K562 (cell line): ENCODE data around the gene PLCG2. TPM values are rescaled to one million over a fixed set of nuclear protein-coding genes. Genes with fewer than 3 reads are reported as not detected.
A peak's percentile ranks its signal among the peaks of the same experiment; 100 is the strongest.

Source experiments
- CREM ChIP-seq: IDR thresholded peaks from 2 replicates; pipeline ENCODE4 v1.6.1; 2014; ENCODE audit warnings: antibody characterized with exemption, low read depth
- HDAC2 ChIP-seq: fragments of 450-650 bp; IDR thresholded peaks from 2 replicates; pipeline ENCODE4 v1.6.1; 2016; ENCODE audit warnings: mild to moderate bottlenecking
- L3MBTL2 ChIP-seq: fragments of 450-650 bp; IDR thresholded peaks from 2 replicates; pipeline ENCODE4 v1.6.1; 2016; ENCODE audit warnings: mild to moderate bottlenecking, moderate library complexity
- POLR2G ChIP-seq: fragments of 200-400 bp; formaldehyde crosslinking; IDR thresholded peaks from 2 replicates; pipeline ENCODE4 v1.6.1; 2017; ENCODE audit warnings: low read depth, mild to moderate bottlenecking, antibody characterized with exemption, low read length, moderate library complexity
- POLR3A ChIP-seq: IDR thresholded peaks from 2 replicates; pipeline ENCODE4 v1.6.1; 2011; ENCODE audit warnings: borderline replicate concordance, mild to moderate bottlenecking, moderate library complexity; ENCODE audit not compliant: insufficient read length, insufficient read depth; ENCODE audit errors: extremely low read depth
- PYGO2 ChIP-seq: fragments of 450-650 bp; IDR thresholded peaks from 2 replicates; pipeline ENCODE4 v1.6.1; 2016; ENCODE audit warnings: mild to moderate bottlenecking, missing genetic modification characterization, moderate library complexity, missing compliant biosample characterization
- SMARCA4 ChIP-seq: fragments of 450-650 bp; IDR thresholded peaks from 2 replicates; pipeline ENCODE4 v1.6.1; 2016
- SOX6 ChIP-seq: fragments of 450-650 bp; IDR thresholded peaks from 2 replicates; pipeline ENCODE4 v1.6.1; 2014; ENCODE audit warnings: mild to moderate bottlenecking
- polyA plus RNA-seq, 8 experiments: library from polyadenylated mRNA; depleted of rRNA in 4 of 8; stranded (reverse) in 5 of 8; unstranded in 3 of 8; fragments of >200 nt; fragmentation: Nextera tagmentation in 2 of 8; fragmentation: Illumina TruSeq in 1 of 8; extraction: Ambion mirVana in 2 of 8; extraction: Trizol in 1 of 8; gene quantifications; 2 replicates each; pipeline versions ENCODE4 v1.2.1 to v1.2.3, GENCODE V29; 2011 to 2014; ENCODE audit warnings: inconsistent platforms in 1 of 8, missing spikeins in 1 of 8
- total RNA-seq, 7 experiments: library from RNA; depleted of rRNA in 6 of 7; stranded (reverse); fragments of >200 nt in 6 of 7; fragmentation: Illumina TruSeq in 2 of 7; extraction: Trizol in 2 of 7; gene quantifications; 2 replicates each; pipeline versions ENCODE4 v1.2.1 to v1.2.3, GENCODE V29; 2011 to 2021; ENCODE audit warnings: low replicate concordance in 1 of 7
- TF ChIP-seq, protein P1 (sequence below): fragments of 250-450 bp; sonication (Bioruptor Pico); IDR thresholded peaks from 2 replicates; pipeline ENCODE4 v1.5.0; 2022; ENCODE audit warnings: mild to moderate bottlenecking
- TF ChIP-seq, protein P2 (sequence below): fragments of 450-650 bp; formaldehyde crosslinking; IDR thresholded peaks from 2 replicates; pipeline ENCODE4 v1.4.0; 2022; ENCODE audit warnings: missing genetic modification characterization

Gene PLCG2
- total and polyA plus RNA-seq, 9 of the 15 experiments (the other 6 are each of a cell fraction or from before 2014, with no cell fraction given): 0.94 to 7.1 (median 3.1) TPM

GRCh38 chr16:81730090-81731051 lies 48.7 kb upstream of the PLCG2 start (continued):
- TF ChIP-seq, protein P1, sequence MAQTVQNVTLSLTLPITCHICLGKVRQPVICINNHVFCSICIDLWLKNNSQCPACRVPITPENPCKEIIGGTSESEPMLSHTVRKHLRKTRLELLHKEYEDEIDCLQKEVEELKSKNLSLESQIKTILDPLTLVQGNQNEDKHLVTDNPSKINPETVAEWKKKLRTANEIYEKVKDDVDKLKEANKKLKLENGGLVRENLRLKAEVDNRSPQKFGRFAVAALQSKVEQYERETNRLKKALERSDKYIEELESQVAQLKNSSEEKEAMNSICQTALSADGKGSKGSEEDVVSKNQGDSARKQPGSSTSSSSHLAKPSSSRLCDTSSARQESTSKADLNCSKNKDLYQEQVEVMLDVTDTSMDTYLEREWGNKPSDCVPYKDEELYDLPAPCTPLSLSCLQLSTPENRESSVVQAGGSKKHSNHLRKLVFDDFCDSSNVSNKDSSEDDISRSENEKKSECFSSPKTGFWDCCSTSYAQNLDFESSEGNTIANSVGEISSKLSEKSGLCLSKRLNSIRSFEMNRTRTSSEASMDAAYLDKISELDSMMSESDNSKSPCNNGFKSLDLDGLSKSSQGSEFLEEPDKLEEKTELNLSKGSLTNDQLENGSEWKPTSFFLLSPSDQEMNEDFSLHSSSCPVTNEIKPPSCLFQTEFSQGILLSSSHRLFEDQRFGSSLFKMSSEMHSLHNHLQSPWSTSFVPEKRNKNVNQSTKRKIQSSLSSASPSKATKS (CRISPR knock-in tag): no peak
- TF ChIP-seq POLR3A (no peak), PYGO2 (tag) (no peak), POLR2G (no peak), CREM (peak; percentile 75), HDAC2 (0 out of 2 replicates have a peak, but pooled peaks have one; percentile 19), SMARCA4 (no peak), SOX6 (no peak), L3MBTL2 (peak; percentile 87)
- TF ChIP-seq, protein P2, sequence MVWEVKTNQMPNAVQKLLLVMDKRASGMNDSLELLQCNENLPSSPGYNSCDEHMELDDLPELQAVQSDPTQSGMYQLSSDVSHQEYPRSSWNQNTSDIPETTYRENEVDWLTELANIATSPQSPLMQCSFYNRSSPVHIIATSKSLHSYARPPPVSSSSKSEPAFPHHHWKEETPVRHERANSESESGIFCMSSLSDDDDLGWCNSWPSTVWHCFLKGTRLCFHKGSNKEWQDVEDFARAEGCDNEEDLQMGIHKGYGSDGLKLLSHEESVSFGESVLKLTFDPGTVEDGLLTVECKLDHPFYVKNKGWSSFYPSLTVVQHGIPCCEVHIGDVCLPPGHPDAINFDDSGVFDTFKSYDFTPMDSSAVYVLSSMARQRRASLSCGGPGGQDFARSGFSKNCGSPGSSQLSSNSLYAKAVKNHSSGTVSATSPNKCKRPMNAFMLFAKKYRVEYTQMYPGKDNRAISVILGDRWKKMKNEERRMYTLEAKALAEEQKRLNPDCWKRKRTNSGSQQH (CRISPR knock-in tag): no peak
